GM13977 (cell line): ENCODE results near the gene CDR2.

Experiments
- DNase-seq: peaks from one replicate; pipeline ENCODE4 v3.0.0; 2012; ENCODE audit warnings: low spot score
- CTCF ChIP-seq: IDR thresholded peaks from 2 replicates; pipeline ENCODE4 v1.5.1; 2012; ENCODE audit warnings: mild to moderate bottlenecking, control low read depth; ENCODE audit not compliant: insufficient read depth; ENCODE audit errors: extremely low read depth, missing control alignments
- in situ Hi-C: fragments of 300-500 bp; cut with MboI; formaldehyde crosslinking; loops from one replicate; pipeline ENCODE4 v1.12.0; 2022; ENCODE audit warnings: low sequenced_read_pairs, low pct_unique_long_range_greater_than_20kb, mixed read lengths, inconsistent platforms; ENCODE audit not compliant: unreplicated experiment

Gene CDR2

GRCh38 chr16:22395960-22396359, 21.5 kb upstream of the CDR2 start:
- in situ Hi-C loops: no loop called here
- TF ChIP-seq CTCF: no peak
- no peak for DNase-seq

- no peak for TF ChIP-seq CTCF
- in situ Hi-C loops: no loop called here
- no peak for DNase-seq
Measured at GRCh38 chr16:22394121-22394520, 19.7 kb upstream of the CDR2 start.

GRCh38 chr16:22388101-22388644, 13.8 kb upstream of the CDR2 start:
- DNase-seq: no peak
- in situ Hi-C loops: no loop called here
- TF ChIP-seq CTCF: no peak

GRCh38 chr16:22386976-22387375, 12.6 kb upstream of the CDR2 start:
- DNase-seq: no peak
- TF ChIP-seq CTCF: no peak
- in situ Hi-C loops: no loop called here

GRCh38 chr16:22385196-22385595, 10.8 kb upstream of the CDR2 start:
- in situ Hi-C loops: no loop called here
- no peak for DNase-seq
- TF ChIP-seq CTCF: no peak

- no peak for TF ChIP-seq CTCF
- in situ Hi-C loops: no loop called here
- no peak for DNase-seq
Measured at GRCh38 chr16:22383827-22384226, 9.4 kb upstream of the CDR2 start.

- TF ChIP-seq CTCF: no peak
- in situ Hi-C loops: no loop called here
- DNase-seq: no peak
Measured at GRCh38 chr16:22381392-22381791, 7.0 kb upstream of the CDR2 start.
